ENCODE results near the gene FUCA2.
"Not testable (repeated sequence)": the region's sequence is repeated elsewhere in the genome, so short reads cannot be mapped to it uniquely, and the experiment has no call there.

FUCA2 gene

DNA sequence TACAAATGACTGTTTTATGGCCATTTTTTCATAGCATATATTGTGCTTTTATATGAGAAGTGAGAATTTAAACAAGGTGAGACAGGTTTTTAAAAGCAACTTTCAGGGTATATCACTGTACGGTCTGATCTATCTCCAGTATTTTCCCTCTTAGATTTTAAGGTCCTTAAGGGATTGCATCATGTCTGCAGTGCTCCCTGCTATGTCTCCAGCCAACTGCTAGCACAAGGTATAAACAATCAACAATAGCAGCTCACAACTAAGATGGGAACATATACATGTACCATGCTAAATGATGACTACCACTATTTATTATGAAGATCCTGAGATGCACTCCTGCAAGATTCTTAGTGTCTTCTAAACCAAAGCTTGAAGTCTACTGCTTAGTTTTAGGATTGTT, 7.2 kb downstream of the FUCA2 start:
- no peak for DNase-seq (ENCODE audit: low read depth in 2 of 2)

DNA sequence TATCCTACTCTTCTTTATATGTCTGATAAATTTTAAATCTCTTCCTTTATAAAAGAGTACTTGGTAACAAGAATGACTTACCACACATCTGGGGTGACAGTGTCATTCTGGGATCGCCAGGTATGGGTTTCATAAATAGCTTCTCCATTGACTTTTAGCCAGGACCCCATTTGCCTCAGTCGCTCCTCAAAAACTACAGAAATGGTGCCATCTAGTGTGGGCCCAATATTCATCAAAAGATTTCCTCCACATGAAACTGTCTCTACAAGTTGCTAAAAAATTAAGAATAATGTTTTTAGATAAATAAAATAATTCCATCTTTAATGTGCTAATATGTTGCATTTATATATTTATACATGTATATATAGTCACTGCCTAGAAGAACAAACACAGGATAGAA, 9.7 kb downstream of the FUCA2 start:
- no peak for DNase-seq (ENCODE audit: low read depth in 2 of 2)

DNA sequence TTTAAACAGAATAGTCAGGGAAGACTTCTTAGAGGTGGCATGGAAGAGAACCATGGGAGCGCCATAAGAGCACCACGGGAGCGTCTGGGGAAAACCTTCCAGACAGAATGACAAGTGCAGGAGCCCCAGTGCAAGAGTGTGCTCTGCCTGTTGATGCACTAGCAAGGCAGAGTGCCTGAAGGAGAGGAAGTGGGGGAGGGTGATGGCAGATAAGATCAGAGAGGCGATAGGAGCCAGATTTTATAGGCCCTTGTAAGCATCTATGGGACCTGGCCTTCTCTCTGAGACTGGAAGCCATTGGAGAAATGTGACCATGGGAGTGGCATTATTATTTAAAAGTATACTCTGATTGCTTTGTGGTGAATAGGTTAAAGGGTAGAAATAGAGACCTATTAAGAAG, 13.1 kb downstream of the FUCA2 start:
- DNase-seq (ENCODE audit: low read depth in 2 of 2): no peak

DNA sequence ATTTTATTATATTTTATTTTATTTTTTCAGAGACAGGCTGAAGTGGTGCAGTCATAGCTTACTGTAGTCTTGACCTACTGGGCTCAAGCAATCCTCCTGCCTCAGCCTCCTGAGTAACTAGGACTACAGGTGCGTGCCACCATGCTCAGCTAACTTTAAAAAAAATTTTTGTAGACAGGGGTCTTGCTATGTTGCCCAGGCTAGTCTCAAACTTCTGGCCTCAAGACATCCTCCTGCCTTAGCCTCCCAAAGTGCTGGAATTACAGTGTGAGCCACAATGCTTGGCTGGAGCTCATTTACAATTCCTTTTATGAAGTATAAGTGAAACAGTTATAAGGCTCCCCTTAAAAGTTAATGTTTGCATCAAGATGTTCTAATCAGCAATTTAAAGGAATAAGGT, 14.5 kb downstream of the FUCA2 start:
- no peak for DNase-seq (ENCODE audit: low read depth in 2 of 2)

DNA sequence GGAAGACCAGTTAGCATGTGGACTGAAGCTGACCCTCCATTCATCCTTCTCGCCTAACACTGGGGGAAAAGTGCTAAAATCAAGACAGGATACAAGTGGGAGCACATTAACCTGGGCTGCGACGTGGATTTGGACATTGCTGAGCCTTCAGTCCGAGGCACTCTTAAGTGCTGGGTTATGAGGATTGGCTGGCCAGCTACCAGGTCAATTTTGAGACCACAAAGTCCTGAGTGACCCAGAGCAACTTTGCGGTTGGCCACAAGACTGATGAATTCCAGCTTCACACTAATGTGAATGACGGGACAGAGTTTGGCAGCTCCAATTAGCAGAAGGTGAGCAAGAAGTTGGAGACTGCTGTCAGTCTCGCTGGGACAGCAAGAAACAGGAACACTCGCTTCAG, 20.7 kb downstream of the FUCA2 start:
- DNase-seq (ENCODE audit: low read depth in 2 of 2): no peak

DNA sequence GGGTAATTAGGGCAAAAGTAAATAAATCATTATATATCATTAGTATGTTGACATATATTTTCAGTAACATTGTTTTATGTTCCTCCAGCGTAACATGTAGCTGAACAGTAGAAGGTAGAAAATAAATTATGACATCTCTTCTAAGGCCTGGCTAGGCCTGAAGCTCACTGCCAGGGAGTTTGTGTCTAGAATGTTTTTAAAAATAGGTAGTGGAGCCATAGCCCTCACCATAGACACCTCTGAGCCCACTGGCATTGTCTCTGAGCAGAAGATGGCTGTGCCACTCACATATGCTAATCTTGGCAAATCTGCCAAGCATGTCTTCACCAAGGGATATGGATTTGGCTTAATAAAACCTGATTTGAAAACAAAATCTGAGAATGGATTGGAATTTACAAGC, 21.3 kb downstream of the FUCA2 start:
- DNase-seq (ENCODE audit: low read depth in 2 of 2): no peak

DNA sequence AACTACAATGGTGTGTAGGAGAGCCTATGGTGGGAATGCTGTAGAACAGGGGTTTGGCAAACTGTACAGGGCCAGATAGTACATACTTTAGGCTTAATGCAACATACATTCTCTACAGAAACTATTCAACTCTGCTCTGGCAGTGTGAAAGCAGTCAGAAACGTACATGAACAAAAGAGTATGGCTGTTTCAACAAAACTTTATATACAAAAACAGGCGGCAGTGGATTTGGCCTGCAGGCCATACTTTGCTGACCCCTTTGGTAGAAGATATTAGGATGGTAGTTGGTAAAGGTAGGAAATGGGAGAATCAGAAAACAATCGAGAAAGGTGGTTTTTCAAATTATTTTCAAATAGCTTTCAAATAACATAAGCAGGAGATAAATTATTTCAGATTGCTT, 24.8 kb downstream of the FUCA2 start:
- no peak for DNase-seq (ENCODE audit: low read depth in 2 of 2)

DNA sequence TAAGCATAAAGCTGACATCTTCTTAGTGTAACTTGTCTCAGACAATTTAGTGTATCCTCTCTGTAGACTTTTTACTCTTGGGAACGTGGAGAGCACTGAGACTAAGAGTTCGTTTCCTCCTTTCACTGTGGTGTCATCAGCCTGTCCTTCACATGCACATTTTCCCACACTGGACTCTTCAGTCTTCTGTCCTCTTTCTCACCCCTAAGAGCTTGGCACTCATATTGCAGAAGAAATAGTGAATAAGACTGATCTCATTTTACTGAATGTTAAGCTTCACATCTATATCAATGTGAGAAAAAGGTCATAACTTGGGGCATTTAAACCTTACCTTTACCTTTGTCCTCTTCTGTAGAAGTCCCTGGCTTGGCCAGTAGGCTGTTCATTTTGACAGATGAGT, 25.6 kb downstream of the FUCA2 start:
- DNase-seq (ENCODE audit: low read depth in 2 of 2): no peak

DNA sequence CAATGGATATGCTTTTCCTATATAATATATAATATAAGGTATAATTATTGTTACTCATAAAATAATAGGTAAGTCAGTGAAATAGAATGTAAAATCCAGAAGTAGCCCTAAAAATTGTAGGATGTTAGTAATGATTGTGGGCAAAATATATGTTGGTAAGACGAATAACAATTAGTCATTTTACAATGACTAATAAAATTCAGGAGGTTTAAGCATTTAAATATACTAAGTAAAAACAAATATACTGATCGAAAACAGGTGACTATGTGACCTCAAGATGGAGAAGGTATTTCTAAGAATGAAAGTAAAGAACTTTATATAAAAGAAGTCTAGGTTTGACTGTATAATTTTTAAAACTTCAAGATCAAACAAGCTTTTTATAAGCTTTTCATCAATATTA, 28.9 kb downstream of the FUCA2 start:
- no peak for DNase-seq (ENCODE audit: low read depth in 2 of 2)

DNA sequence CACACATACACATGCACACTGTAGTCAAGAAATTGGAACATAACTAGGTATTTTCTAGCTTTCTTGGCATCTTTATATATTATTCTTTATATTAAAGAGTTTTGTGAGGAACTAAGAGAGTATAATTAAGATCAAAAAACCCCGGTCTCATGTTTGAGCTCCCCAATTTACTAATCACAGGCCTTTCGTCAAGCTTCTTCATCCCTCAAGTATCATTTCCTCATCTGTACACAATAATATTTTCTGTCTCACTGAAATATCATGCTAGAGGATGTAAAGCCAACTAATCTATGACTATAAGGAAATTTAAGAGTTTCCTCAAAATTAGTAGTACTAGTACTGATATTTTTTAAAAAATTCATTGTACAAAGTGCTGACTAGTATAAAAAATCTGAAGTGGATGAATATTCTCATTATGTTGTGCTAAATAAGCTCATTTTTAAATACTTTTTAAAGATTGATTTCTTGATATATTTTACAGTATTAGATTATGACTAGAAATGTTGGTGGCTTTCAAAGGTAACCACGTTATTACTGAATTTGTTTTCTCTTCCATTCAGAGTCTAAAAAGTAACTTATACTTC, 32.9 kb downstream of the FUCA2 start:
- no peak for DNase-seq (ENCODE audit: low read depth in 2 of 2)

DNA sequence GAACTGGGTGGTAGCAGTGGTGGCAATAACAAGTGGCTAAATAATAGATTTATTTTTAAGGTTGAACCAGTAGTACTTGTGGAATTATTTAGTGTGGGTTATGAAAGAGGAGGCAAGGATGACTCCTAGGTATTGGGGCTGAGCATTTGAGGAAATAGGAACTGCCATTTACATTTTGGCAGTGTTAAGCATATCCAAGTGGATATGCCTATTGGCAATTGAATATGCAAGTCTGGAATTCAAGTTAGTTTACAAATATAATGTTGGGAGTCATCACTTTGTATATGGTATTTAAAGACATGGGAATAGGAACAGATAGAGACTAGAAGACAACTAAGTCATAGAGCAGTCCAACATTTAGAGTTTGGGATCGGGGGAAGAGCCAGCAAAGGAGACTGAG, 35.0 kb downstream of the FUCA2 start:
- no peak for DNase-seq (ENCODE audit: low read depth in 2 of 2)

DNA sequence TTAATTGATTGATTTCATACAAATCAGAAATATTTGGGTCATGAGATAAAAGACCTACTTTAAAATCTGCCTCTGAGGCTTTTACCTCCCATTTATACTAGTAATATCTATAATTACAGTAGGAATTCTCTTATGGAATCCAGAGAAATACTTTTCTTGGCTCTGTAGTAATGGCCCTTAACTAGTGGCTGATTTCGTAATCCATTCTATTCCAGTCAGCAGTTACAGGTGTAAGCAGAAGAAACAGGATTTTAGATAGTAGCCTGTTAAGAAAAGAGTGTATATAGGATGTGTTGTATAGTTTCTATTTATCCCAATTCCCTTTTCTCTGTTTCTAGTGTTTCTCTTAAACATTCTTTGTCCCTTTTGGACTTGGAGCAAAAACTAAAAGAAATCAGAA, 39.7 kb downstream of the FUCA2 start:
- DNase-seq (ENCODE audit: low read depth in 2 of 2): no peak

DNA sequence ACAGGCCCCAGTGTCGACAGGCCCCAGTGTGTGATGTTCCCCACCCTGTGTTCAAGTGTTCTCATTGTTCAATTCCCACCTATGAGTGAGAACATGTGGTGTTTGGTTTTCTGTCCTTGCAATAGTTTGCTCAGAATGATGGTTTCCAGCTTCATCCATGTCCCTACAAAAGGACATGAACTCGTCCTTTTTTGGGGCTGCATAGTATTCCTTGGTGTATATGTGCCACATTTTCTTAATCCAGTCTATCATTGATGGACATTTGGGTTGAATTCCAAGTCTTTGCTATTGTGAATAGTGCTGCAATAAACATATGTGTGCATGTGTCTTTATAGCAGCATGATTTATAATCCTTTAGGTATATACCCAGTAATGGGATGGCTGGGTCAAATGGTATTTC, 42.7 kb downstream of the FUCA2 start:
- not testable (repeated sequence) for DNase-seq (ENCODE audit: low read depth in 2 of 2)

DNA sequence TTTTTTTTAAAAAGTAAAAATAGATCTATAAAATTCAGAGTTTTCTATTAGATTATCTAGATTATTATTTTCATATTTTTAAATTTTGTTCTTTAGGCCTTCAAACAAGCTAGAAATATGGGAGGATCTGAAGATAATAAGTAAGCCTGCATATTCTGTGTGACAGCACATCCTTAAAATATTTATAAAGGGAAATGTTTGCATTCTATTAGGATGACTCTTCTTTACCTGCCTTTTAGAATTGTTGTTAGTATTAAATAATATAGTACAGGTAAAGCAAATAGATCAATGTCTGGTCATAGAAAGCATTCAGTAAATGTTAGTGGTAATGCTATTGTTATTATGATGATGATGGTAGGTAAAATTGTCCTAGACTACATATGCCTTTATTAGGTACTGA, 43.5 kb downstream of the FUCA2 start:
- no peak for DNase-seq (ENCODE audit: low read depth in 2 of 2)

DNA sequence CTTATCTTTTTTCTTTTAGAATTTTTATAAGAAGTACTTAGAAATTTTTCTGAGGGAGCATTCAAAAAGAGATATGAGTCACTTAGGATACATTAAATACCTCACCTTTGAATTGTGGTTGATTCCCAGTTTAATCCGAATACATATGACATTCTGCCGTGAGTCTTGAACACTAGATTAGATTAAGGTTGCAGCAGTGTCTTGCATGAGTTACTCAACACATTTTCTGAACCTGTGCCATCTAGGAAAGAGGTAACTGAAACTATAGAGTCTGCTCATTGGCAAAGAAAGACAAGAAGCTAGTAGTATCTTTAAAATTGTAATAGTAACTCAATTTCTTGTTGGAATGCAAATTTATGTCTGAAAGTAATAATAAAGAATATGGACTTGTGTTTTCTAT, 46.0 kb downstream of the FUCA2 start:
- DNase-seq (ENCODE audit: low read depth in 2 of 2): no peak

DNA sequence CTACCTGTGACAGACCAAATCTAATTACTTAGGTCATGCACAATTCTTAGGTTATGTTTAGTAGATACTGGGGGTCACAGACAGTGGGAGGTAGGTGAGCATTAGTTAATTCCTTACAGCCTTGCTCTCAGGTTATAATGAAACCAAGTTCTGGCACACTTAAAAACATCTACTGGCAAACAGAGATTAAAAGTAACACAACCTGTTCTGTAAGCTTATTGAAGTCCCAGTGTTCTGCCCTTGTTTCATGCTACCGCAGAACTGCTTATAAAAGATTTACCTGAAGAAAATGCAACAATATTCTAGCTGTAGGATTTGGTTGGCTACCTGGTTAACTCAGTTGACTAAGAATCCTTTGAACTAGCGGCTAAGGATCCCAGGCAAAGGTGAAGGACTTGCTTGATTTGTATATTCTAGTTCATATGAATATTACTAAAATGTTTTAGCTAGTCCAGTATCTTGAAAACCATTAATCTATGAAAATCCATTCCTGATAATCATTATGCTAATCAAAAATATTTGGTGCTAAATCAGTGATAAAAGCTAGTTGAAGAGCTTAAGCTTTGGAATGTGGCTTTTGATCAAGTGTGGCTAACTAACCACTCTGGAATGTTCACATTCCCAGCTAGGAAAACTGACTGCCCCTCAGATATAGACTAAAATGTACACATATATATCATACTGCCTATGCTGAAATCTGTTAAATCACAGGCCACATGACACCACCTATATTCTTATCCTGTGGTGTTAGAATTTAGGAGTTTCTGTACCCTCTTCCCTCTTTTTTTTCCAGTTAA, 53.8 kb downstream of the FUCA2 start:
- peak in 1 of 2 experiments; percentile 21 for DNase-seq (ENCODE audit: low read depth in 2 of 2)

DNA sequence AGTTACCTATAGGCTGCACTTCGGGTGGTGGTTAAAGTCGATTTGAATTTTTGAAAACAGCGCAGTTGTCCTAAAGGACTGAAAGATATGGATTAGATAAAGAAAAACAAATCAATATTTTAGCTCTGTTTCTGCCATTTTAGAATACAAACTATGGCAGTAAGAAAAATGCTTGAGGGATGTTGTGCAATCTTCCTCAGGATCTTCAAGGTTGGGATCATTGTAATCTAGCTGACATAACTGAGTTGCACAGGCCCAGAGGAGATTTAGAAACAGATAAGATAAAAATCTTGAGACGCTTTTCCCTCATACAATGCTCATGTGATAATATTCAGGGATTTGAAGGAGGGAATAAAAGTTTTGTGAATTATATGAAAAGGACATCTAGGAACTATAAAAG, 60.0 kb downstream of the FUCA2 start:
- no peak for DNase-seq (ENCODE audit: low read depth in 2 of 2)

DNA sequence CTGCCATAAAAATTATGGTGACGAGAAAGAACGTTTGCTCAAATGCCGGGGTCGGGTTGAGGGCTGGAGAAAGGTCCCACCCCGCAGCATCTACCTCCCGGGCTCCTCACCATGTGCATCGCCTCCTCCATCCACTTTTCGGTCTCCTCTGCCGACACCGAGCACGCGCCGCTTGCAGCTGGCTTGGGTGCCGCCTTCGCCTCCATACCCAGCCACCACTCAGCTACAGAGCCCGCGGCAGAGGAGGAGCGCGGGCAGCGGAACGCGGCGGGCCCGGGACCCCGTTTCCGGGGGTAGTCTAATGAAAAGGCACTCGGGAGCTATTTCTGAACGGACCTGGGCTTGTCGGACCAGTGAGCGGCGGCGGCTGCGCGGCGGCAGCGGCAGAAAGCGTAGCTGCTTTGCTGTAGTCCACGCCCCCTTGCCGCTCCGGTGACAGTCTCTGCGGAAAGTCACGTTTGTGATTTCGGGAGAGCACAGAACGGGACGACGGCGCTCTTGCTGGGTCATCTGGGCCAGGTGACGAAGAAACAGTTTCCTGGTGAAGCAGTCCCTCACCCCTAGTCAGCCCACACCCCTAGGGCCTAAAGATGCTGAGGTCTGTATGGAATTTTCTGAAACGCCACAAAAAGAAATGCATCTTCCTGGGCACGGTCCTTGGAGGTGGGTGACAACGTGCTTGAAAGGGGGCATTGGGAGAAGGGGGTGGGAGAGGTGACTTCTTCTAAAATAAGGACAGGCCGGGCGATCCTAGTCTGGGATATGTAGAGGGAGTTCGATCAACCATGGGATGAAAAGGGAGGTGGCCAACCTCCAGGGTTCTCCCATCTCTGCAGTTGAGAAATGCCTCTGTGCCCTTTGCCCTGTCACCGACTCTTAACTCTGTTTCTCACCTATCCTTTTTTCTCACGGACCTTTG, 60.8 kb downstream of the FUCA2 start, which contains the start of the genes ADAT2 and PEX3:
TSS of gene ADAT2 (minus strand) at position 243 of the 919 bp plus-strand sequence. CDS start at position 206, 37 bp downstream.
TSS of gene PEX3 (plus strand) at position 353 of the 919 bp plus-strand sequence. CDS start at position 591, 238 bp downstream.
- DNase-seq (ENCODE audit: low read depth in 2 of 2): peak; percentile 80 to 85

DNA sequence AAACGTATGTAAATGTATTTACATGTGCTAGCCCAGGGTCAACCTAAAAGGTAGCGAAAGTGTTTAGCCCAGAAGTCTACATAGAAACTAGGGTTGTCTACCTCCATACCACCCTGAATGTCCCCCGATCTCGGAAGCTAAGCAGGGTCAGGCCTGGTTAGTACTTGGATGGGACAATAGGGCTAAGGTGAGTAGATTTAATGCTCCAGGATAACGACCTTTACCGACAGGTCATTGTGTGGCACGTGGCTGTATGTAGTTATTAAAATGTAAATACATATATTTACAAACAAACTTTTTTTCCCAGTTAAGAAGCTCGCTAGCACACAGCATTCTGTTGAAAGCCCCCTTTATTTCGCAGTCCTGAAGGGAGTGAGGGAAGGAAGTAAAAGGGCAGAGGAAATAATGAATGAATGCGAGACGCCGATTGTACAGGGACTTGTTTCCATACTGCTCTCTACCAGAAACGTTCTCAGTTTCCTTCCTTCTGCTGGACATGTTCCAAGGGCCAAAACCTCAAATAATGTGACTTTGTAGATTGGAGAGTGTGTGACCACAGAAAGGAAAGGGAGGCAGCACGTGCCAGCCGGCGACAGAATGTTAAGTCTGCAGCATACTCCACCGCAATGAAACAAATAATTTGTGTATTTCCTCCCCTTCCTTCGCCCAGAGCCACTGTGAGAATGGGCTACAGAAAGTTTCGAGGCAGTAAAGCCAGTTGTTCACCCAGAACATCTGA, 61.6 kb downstream of the FUCA2 start:
- no peak for DNase-seq (ENCODE audit: low read depth in 2 of 2)

DNA sequence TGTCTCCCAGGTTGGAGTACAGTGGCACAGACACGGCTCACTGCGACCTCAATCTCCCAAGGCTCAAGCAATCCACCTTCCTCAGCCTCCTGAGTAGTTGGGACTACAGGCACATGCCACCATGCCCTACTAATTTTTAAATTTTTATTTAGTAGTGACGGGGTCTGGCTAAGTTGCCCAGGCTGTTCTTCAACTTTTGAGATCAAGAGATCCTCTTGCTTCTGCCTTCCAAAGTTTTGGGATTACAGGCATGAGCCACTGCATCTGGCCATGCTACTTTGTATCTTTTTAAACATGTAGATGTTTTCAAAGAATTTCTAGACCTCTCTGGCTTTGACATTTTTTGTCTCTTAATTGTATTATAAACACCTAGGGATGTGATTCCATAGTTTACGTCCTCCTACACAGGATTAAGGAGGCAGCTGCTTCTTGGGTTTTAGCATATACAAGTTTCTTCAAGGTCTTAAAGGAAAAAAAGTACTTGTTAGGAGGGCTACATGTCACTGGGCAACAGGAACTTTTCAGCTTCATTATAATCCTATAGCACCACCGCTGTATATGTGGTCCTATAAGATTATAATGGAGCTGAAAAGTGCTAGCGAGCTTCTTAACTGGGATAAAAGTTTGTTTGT, 62.3 kb downstream of the FUCA2 start:
- no peak for DNase-seq (ENCODE audit: low read depth in 2 of 2)

DNA sequence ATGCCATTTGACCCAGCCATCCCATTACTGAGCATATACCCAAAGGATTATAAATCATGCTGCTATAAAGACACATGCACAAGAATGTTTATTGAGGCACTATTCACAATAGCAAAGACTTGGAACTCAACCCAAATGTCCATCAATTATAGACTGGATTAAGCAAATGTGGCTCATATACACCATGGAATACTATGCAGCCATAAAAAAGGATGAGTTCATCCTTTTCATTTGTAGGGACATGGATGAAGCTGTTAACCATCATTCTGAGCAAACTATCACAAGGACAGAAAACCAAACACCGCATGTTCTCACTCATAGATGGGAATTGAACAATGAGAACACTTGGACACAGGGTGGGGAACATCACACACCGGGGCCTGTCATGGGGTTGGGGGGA, 63.7 kb downstream of the FUCA2 start:
- not testable (repeated sequence) for DNase-seq (ENCODE audit: low read depth in 2 of 2)
